ENCODE data around the gene TMEM140.
"Not testable (repeated sequence)": the region's sequence is repeated elsewhere in the genome, so short reads cannot be mapped to it uniquely, and the experiment has no call there.

The TMEM140 gene

DNA sequence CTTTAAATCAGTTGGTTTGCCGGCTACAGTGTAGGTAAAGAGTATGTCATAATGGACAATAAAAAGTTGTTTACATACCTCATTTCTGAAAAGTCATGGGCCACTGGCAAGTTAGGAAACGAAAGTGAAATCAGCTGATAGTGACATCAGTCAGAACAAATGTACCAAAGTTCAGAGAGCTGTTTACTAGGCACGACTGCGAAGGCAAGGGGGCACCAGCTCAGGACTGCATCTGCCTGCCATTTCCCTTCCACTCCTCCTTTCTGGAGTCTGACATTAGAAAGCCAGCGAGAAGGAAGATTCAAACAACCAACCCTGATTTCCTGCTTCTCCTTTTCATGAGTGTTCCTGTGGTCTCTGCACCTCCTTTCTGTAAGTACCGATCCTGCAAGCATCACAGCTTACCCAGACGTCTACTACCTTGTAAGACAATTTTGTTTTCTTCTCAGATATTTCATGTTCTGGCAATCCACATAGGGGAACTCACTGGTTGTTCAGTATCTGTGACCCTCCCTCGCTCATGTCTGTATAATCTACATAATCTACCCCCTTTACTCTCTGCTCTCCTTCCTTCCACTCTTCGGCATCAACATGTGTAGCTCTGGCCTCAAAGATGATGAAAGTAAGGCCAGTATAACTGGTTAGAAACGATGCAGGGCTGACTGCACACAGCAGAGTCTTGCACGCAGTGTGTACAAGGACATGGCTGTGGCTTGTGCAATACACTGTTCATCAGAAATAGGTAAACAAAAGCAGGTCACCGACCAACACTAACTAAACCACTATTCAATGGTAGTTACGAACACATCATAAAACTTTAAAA, at the start of gene TMEM140:
Gene TMEM140, plus strand, starts transcription at position 174 of the 823 bp plus-strand sequence. CDS start 16,370 bp downstream, outside the sequence.
- no peak for DNase-seq

DNA sequence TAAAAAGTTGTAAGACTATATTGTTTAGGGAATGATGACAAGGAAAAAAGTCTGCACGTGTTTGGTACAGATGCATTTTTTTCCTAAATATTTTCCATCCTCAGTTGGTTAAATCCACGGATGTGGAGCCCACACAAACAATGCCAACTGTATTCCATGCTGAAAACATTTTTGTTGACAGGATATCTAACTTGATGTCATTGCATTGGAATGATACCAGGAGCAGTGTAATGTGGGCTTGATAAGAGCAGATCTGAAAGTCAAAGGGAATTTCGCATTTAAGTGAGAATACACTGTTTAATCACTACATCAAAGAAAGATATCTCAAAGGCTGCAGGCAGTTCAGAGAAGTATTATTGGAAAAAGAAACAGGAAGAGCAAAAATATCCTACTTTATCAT, 49.5 kb upstream of the TMEM140 start:
- DNase-seq: no peak

DNA sequence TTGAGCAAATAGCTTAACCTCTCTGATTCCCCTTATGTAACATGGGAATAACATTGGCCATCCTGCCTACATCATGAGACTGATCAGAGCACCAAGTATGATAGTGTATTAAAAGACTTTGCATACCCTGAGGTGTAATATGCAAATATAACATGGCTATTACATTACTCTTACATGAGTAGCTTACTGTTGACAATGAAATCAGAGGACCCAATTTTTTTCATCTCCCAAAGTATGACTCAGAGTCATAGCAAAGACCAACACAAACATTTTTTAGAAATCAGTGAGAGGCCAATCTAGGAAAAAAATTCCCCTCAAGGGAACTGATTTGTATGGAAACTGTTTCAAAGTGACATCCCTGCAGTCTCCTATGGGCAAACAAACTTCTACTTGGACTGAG, 47.0 kb upstream of the TMEM140 start:
- no peak for DNase-seq

- no peak for DNase-seq
Measured at GRCh38 chr7:135102372-135102771, 45.5 kb upstream of the TMEM140 start.

DNA sequence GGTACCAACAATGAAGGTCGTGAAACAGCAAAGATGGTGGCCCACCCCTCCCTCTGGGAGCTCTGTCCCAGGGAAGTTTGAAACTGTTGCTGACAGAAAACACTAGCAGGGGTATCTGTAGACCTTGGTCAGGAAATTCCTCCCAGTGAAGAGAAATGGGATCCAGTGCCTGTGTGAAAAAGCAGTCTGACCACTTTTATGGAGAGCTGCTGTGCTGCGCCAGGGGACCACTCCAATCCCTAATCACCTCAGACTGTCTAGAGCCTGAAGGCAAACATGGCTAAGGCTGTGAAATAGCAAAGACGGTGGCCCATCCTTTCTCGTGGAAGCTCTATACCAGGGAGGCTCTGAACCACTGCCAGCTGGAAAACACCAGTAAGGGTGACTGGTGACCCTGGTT, 38.3 kb upstream of the TMEM140 start:
- DNase-seq: no peak

GRCh38 chr7:135109976-135110375, 37.9 kb upstream of the TMEM140 start:
- no peak for DNase-seq

DNA sequence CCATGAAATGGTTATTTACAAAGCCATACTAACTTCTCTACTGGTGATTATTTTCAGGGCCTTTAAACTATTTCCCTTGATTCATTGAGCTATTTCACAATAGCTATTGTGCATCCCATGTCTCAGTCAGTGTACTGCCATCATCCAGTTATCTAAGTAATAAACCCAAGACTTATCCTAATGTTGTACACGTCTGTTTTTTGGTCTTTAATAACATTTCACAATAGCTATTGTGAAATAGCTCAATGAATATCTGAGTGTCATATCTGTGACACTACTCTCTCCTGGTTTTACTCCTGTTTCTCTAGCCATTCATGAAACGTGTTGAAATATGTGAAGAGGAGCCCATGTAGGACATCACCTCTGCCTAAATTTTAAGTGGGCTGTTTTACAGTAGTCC, 36.5 kb upstream of the TMEM140 start:
- no peak for DNase-seq

GRCh38 chr7:135114622-135115021, 33.2 kb upstream of the TMEM140 start:
- no peak for DNase-seq

GRCh38 chr7:135117096-135117495, 30.8 kb upstream of the TMEM140 start:
- DNase-seq: no peak

- DNase-seq: no peak
Measured at GRCh38 chr7:135121868-135122267, 26.0 kb upstream of the TMEM140 start.

DNA sequence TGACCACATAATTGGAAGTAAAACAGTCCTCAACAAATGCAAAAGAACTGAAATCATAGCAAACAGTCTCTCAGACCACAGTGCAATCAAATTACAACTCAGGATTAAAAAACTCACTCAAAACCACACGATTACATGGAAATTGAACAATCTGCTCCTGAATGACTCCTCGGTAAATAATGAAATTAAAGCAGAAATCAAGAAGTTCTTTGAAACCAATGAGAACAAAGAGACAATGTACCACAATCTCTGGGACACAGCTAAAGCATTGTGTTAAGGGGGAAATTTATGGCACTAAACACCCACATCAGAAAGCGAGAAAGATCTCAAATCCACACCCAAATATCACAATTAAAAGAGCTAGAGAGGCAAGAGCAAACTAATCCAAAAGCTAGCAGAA, 23.2 kb upstream of the TMEM140 start:
- DNase-seq: not testable (repeated sequence)

GRCh38 chr7:135128931-135129330, 18.9 kb upstream of the TMEM140 start:
- no peak for DNase-seq

DNA sequence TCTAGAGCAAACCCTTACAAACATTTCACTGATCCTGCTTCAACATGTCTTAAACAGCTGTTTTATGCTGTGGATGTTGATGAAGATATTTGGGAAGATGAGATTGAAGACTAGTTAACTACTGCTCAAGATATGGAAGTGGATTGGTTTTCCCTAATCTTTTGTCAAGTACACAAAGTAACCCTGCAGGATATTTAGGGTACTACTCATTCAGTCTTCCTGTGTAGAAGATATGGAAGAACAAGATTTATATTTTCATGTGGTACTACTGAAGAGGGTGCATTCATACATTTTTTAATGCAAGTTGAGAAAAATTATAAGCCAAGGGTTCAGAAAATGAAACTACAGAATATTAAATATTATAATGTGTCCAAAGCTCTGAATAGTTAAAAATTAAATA, 18.3 kb upstream of the TMEM140 start:
- no peak for DNase-seq

DNA sequence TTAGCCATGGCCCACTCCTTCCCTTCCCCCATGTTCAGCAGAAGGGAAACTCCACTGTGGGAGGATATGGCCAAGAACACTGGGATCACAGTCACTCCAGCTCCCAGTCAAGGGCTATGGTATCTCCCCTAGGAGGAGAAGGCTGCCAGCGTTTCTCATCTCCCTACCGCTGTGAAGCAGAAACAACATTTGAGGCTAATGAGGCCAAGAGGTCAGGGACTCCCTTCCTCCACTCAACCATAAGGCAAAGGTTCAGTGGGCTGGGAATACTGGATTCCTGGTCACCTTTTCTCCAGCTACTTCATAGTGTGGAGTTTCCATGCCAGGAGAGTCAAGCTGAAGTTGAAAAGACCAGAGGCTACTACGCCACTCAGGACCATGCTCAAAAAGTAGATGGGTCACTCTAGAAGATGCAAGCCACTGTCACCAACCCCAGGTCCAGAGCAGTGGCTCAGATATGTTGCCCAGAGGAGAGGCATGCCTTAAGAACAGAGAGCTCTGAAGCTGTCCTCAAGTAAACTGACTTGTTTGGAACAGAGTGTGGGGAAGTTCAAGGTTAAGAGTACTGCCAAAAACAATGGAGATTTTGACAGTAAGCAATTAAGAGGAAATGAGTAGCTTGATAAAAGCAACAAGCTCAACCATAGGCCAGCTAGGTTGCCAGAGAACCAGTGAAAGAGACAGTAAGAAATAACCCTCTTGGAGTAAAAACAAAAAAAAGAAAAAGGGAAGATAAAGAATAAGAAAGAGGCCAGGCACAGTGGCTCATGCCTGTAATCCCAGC, 3.8 kb upstream of the TMEM140 start:
- no peak for DNase-seq

- no peak for DNase-seq
Measured at GRCh38 chr7:135147341-135147898, 452 bp upstream of the TMEM140 start.

GRCh38 chr7:135150072-135150782, 2.4 kb downstream of the TMEM140 start:
- DNase-seq: no peak

DNA sequence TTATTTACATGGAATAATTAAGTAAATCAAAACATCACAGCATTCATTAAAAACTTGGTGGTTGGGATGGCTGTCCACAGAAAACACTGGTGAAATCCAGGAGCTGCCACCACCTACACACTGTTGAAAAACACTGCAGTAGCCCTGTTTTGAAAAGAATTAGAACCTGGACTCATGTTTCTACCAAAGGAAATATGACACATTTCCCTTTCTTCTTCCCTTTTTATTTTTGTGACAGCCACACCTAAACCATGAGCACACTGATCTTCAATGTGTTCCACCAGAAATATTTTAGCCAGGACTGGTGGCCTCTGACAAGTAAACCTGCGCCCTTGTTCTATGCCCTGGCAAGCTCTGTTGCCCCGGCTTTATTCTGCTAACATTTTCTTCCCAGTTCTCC, 3.3 kb downstream of the TMEM140 start:
- DNase-seq: no peak

GRCh38 chr7:135151533-135151932, 3.7 kb downstream of the TMEM140 start:
- DNase-seq: no peak

DNA sequence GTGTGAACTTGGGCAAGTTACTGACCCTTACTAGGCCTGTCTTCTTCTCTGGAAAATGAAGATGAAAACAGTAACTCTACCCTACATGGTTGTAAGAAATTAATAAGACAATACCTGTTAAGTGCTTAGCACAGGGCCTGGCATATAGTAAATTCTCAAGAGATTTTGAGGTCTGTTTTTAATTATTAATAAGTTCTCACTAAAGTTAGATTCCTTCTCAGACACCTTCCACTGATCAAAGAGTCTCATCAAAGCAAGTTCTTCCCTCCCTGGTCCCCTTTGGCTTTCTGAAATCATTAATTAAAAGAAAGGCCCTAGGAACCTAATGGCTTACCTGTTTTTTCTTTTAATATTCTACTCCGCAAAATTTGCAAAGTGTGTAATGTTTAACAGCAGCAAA, 4.6 kb downstream of the TMEM140 start:
- DNase-seq: no peak

- DNase-seq: no peak
Measured at GRCh38 chr7:135154734-135155133, 6.9 kb downstream of the TMEM140 start.

DNA sequence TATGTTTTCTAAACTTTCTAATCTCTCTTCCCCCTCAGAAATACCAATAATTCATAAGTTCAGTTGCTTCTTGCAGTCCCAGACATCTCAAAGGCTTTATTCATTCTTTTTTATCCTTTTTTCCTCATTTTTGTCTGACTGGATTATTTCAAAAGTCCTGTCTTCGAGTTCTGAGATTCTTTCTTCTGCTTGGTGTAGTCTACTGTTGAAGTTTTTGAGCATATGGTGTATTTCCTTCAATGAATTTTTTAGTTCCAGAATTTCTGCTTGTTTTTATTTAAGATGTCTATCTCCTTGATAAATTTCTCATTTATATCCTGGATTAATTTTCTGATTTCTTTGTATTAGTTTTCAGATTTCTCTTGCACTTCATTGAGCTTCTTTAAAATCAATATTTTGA, 8.4 kb downstream of the TMEM140 start:
- DNase-seq: no peak

DNA sequence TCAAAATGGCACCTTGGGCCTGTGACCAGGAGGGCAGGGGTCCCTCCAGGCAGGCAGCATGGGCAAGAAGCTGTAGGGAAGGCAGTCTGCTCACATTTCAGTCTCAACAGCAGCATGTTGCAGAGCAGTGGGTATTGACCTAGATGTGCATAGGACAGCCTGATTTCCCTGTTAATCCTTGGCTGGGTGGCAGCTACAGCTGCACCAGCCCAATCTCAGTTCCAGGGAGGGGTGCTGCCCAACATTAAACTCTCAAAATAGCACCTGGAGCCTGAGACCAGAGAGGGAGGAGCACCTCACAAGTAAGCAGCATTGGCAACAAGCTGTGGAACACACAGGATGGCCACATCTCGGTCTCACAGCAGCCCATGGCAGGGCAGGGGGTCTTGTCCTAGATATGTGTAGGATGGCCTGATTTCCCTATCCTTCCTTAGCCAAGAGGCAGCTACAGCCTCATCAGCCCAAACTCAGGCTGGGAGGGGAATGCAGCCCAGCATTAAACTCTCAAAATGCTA, 10.3 kb downstream of the TMEM140 start:
- no peak for DNase-seq

DNA sequence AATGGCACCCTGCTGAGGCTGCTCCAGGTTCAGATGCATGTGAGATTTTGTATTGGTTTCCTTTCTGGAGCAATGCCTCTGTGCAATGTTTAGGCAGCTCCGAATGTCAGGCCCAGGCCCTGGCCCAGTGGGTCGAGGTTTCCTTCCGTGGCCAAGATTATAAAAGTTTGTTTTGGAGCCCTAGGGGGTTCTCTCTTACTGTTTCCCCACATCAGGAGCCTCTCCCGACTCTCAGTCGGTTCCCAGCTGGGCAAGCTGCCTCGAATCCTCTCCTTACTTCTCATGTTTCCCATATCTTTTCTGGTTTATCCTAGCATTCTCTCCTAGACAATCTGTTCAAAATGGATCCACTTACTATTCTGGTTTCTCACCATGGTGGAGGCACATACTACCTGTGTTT, 11.0 kb downstream of the TMEM140 start:
- DNase-seq: no peak

Measured in NCI-H2081 treated with DMSO at 0.1 percent for 48 hours (cell line).